Measurements from ENCODE around the gene PARD3.

DNA sequence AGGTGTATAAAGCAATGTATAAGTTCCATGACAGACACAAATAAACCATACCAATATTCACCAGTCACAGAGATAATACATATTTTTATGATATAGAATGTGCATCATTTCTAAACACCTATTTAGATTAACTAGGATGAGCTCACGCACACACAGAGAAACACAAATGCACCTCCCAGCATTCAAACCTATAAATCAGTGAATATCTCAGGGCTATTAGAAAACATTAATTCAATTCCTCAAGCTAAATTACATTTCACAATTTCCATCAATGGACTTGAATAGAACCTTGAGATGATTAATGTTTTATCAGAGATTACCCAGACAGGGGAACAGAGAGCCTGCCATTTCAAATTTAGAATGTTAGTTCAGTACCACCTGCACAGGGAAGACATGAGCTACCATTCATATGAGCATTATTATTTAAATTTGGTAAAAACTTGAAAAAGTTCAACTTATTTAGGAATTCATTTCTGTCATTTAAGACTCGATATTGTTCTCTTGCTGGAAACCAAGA is 221.7 kb downstream of the PARD3 start:
- TF ChIP-seq, protein P1, sequence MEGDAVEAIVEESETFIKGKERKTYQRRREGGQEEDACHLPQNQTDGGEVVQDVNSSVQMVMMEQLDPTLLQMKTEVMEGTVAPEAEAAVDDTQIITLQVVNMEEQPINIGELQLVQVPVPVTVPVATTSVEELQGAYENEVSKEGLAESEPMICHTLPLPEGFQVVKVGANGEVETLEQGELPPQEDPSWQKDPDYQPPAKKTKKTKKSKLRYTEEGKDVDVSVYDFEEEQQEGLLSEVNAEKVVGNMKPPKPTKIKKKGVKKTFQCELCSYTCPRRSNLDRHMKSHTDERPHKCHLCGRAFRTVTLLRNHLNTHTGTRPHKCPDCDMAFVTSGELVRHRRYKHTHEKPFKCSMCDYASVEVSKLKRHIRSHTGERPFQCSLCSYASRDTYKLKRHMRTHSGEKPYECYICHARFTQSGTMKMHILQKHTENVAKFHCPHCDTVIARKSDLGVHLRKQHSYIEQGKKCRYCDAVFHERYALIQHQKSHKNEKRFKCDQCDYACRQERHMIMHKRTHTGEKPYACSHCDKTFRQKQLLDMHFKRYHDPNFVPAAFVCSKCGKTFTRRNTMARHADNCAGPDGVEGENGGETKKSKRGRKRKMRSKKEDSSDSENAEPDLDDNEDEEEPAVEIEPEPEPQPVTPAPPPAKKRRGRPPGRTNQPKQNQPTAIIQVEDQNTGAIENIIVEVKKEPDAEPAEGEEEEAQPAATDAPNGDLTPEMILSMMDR (IDR thresholded peaks at IDR 0.05), result no peak
- no peak for TF ChIP-seq POLR2A (IDR thresholded peaks at IDR 0.05)
